A549 (cell line): ENCODE results near the gene MED9. TPM values are rescaled to one million over a fixed set of nuclear protein-coding genes. Genes with fewer than 3 reads are reported as not detected.

Experiments
- ATAC-seq, 2 experiments: fragments of 200-7000 bp in 1 of 2; fragments of >200 bp in 1 of 2; cut with Nextera tagmentation in 1 of 2; cut with Tn5 transposase in 1 of 2; 3 replicates each; pipeline versions ENCODE4 v1.8.0 to v1.9.1; 2018 to 2020; ENCODE audit warnings: mild to moderate bottlenecking in 1 of 2, moderate library complexity in 1 of 2
- CTCF ChIA-PET: fragments of 300-600 bp; sonication (Branson Sonifier 250); formaldehyde crosslinking; extraction: SDS; loops from one replicate; lab custom pipeline; 2021; ENCODE audit warnings: antibody characterized with exemption, inconsistent platforms; lab: Yijun Ruan, JAX
- POLR2A ChIA-PET: fragments of 350-600 bp; formaldehyde crosslinking; extraction: SDS; loops from one replicate; lab custom pipeline; 2021; ENCODE audit warnings: antibody characterized with exemption, inconsistent platforms; lab: Yijun Ruan, JAX
- DNase-seq, 2 experiments: peaks; one replicate each; pipeline versions ENCODE4 v3.0.0 to v3.0.0-alpha.2; 2011 to 2016; ENCODE audit warnings: low read depth in 1 of 2, low spot score in 1 of 2
- FAIRE-seq: peaks from 2 replicates; lab custom pipeline; 2011; peaks lifted over from hg19 to GRCh38; lab: Jason Lieb, UNC
- H3K27ac ChIP-seq, 2 experiments: fragments of >200 bp; sonication (Bioruptor Twin); formaldehyde crosslinking; 3 replicates each; pipeline ENCODE4 v1.5.1; 2016 to 2017
- H3K4me1 ChIP-seq: fragments of >200 bp; sonication (Bioruptor Twin); formaldehyde crosslinking; 3 replicates; pipeline ENCODE4 v1.6.1; 2016
- H3K4me2 ChIP-seq: fragments of >200 bp; sonication (Bioruptor Twin); formaldehyde crosslinking; 3 replicates; pipeline ENCODE4 v1.6.1; 2016
- H3K4me3 ChIP-seq: fragments of >200 bp; sonication (Bioruptor Twin); formaldehyde crosslinking; 3 replicates; pipeline ENCODE4 v1.5.1; 2016
- H3K9me3 ChIP-seq: fragments of >200 bp; sonication (Bioruptor Twin); formaldehyde crosslinking; 3 replicates; pipeline ENCODE4 v1.6.1; 2016
- ATOH8 ChIP-seq: fragments of 250-450 bp; sonication (Bioruptor Pico); IDR thresholded peaks from 2 replicates; pipeline ENCODE4 v1.5.0; 2020; ENCODE audit warnings: low read depth, mild to moderate bottlenecking, moderate library complexity
- BCL3 ChIP-seq: fragments of >200 bp; sonication (Bioruptor Twin); formaldehyde crosslinking; IDR thresholded peaks from 3 replicates; pipeline ENCODE4 v1.6.1; 2016
- CHD2 ChIP-seq: fragments of 150-350 bp; IDR thresholded peaks from 2 replicates; pipeline ENCODE4 v1.6.1; 2014; ENCODE audit warnings: low read length; ENCODE audit not compliant: partially characterized antibody
- CTCF ChIP-seq: fragments of >200 bp; sonication (Bioruptor Twin); formaldehyde crosslinking; IDR thresholded peaks from 3 replicates; pipeline ENCODE4 v1.5.1; 2016
- E2F6 ChIP-seq: IDR thresholded peaks from 2 replicates; pipeline ENCODE4 v1.6.1; 2012; ENCODE audit warnings: low read depth, borderline replicate concordance
- EHF ChIP-seq: fragments of 250-450 bp; sonication (Bioruptor Pico); IDR thresholded peaks from 2 replicates; pipeline ENCODE4 v1.5.0; 2020; ENCODE audit warnings: mild to moderate bottlenecking
- FOSB ChIP-seq: fragments of 250-450 bp; sonication (Bioruptor Pico); IDR thresholded peaks from 2 replicates; pipeline ENCODE4 v1.5.0; 2020; ENCODE audit warnings: mild to moderate bottlenecking, moderate library complexity
- FOSL2 ChIP-seq, 2 experiments: fragments of 450-650 bp in 1 of 2; fragments of >200 bp in 1 of 2; sonication (Bioruptor Twin) in 1 of 2; formaldehyde crosslinking; IDR thresholded peaks; 2 replicates each; pipeline versions ENCODE4 v1.5.0 to v1.6.1; 2016 to 2020; ENCODE audit warnings: mild to moderate bottlenecking in 1 of 2, moderate library complexity in 1 of 2
- HOXB5 ChIP-seq: fragments of 250-450 bp; sonication (Bioruptor Pico); IDR thresholded peaks from 2 replicates; pipeline ENCODE4 v1.5.0; 2020; ENCODE audit warnings: mild to moderate bottlenecking, moderate library complexity
- JUN ChIP-seq, 2 experiments: fragments of >200 bp; sonication (Bioruptor Twin); formaldehyde crosslinking; IDR thresholded peaks; 2 replicates in 1 of 2; 3 replicates in 1 of 2; pipeline ENCODE4 v1.6.1; 2016 to 2017
- KDM1A ChIP-seq: fragments of 200-600 bp; sonication (generic); IDR thresholded peaks from 2 replicates; pipeline ENCODE4 v1.6.1; 2016; ENCODE audit warnings: low read depth, mild to moderate bottlenecking
- MAX ChIP-seq: IDR thresholded peaks from 2 replicates; pipeline ENCODE4 v1.6.1; 2012
- MAZ ChIP-seq: fragments of 150-350 bp; IDR thresholded peaks from 2 replicates; pipeline ENCODE4 v1.6.1; 2014; ENCODE audit warnings: antibody characterized with exemption, low read depth, low read length, borderline replicate concordance
- MYC ChIP-seq: IDR thresholded peaks from 2 replicates; pipeline ENCODE4 v1.6.1; 2012; ENCODE audit warnings: mild to moderate bottlenecking, inconsistent platforms, low read length, improper control_type of control experiment, borderline replicate concordance
- NFE2L2 ChIP-seq: fragments of 150-350 bp; conservative IDR thresholded peaks from 2 replicates; pipeline ENCODE4 v1.6.1; 2014; ENCODE audit warnings: low read length
- PHF8 ChIP-seq: fragments of 200-600 bp; sonication (generic); IDR thresholded peaks from 2 replicates; pipeline ENCODE4 v1.6.1; 2016; ENCODE audit warnings: low read depth, mild to moderate bottlenecking, antibody characterized with exemption, moderate library complexity, borderline replicate concordance
- POLR2A ChIP-seq: IDR thresholded peaks from 2 replicates; pipeline ENCODE4 v1.6.1; 2012; ENCODE audit warnings: mild to moderate bottlenecking, low read length
- POLR2AphosphoS2 ChIP-seq: conservative IDR thresholded peaks from 2 replicates; pipeline ENCODE4 v1.6.1; 2012; ENCODE audit warnings: low read length, improper control_type of control experiment, inconsistent platforms
- RAD21 ChIP-seq, 2 experiments: fragments of >200 bp in 1 of 2; sonication (Bioruptor Twin) in 1 of 2; formaldehyde crosslinking in 1 of 2; IDR thresholded peaks in 1 of 2; conservative IDR thresholded peaks in 1 of 2; 2 replicates in 1 of 2; 3 replicates in 1 of 2; pipeline ENCODE4 v1.6.1; 2012 to 2018; ENCODE audit warnings: inconsistent platforms in 1 of 2
- REST ChIP-seq: fragments of 200-600 bp; sonication (generic); IDR thresholded peaks from 2 replicates; pipeline ENCODE4 v1.6.1; 2016; ENCODE audit warnings: antibody characterized with exemption, mild to moderate bottlenecking, moderate library complexity
- RFX5 ChIP-seq: fragments of 450-650 bp; IDR thresholded peaks from 2 replicates; pipeline ENCODE4 v1.7.1; 2014; ENCODE audit warnings: antibody characterized with exemption, mild to moderate bottlenecking, moderate library complexity
- SMC3 ChIP-seq: fragments of >200 bp; sonication (Bioruptor Twin); formaldehyde crosslinking; IDR thresholded peaks from 3 replicates; pipeline ENCODE4 v1.6.1; 2018; ENCODE audit warnings: inconsistent platforms
- ZFP36 ChIP-seq: fragments of 450-650 bp; IDR thresholded peaks from 2 replicates; pipeline ENCODE4 v1.6.1; 2014; ENCODE audit warnings: borderline replicate concordance; ENCODE audit not compliant: partially characterized antibody
- WGBS: methylation state at CpG from one replicate; pipeline ENCODE4 v1.1.6; 2017; ENCODE audit errors: missing lambda C conversion rate; 5-methylcytosine and 5-hydroxymethylcytosine counted together
- polyA plus RNA-seq, 4 experiments: library from polyadenylated mRNA; depleted of rRNA in 3 of 4; stranded (reverse); fragments of >200 nt; fragmentation: RNase III in 1 of 4; extraction: RNeasy Plus Mini Kit Qiagen cat#74134 plus additional on column Dnase treatment in 1 of 4; gene quantifications; 2 replicates in 3 of 4; 3 replicates in 1 of 4; pipeline ENCODE4 v1.2.3, GENCODE V29; 2011 to 2017

MED9 gene
- polyA plus RNA-seq, 2 of the 4 experiments (the other 2 are of a cell fraction) = 15.2 to 17.4 TPM

GRCh38 chr17:17495536-17496188 lies 18.9 kb downstream of the MED9 start (continued):
- TF ChIP-seq E2F6 (no peak), EHF (CRISPR knock-in tag) (no peak), CHD2 (no peak), PHF8 (no peak), ATOH8 (CRISPR knock-in tag) (no peak), NFE2L2 (no peak), ZFP36 (no peak)

- H3K27ac ChIP-seq = peak within 1 kb of the TSS; percentile 81 to 93
Observed at GRCh38 chr17:17496189-17497064, 19.6 kb downstream of the MED9 start, which contains the start of gene RASD1. RASD1 (minus strand) TSS chr17:17496395; CDS start chr17:17496181, 214 bp downstream.

More at GRCh38 chr17:17496189-17497064, 19.6 kb downstream of the MED9 start, which contains the start of gene RASD1:
- FAIRE-seq (no peak), DNase-seq (peak; percentile 85 to 88), ATAC-seq (peak; percentile 83 to 90)
- WGBS = 8% methylated on average over 55 of the region's 93 CpGs
- Histone ChIP-seq H3K9me3 (no peaks in the 10 kb centered on the region), H3K4me1 (peaks cover 4% of the 10 kb centered on the region; the same call in 2 of the 3 replicates), H3K4me2 (peak within 1 kb of the TSS; percentile 95), H3K4me3 (peak within 1 kb of the TSS; percentile 63)
- ChIA-PET CTCF (interaction anchor here (0.6 to 9.6 kb wide), 91 partner anchors 9 to 498 kb away, joined by 3 to 254 read pairs (median 6); partner anchors contain the start of genes MED9 and PEMT), POLR2A (interaction anchor here (0.5 to 2.1 kb wide), 30 partner anchors 11 to 423 kb away, joined by 3 to 22 read pairs (median 5); partner anchors contain the start of gene PEMT)
- peak; percentile 69 to 94 for TF ChIP-seq RAD21 (conservative IDR thresholded peaks at IDR 0.05 in 1 of 2, IDR thresholded peaks at IDR 0.05 in 1 of 2)
- TF ChIP-seq MAZ = 0 out of 2 replicates have a peak, but pooled peaks have one; percentile 59
- 0 out of 2 replicates have a peak, but pooled peaks have one; percentile 26 for TF ChIP-seq MAX
- TF ChIP-seq POLR2A = peak; percentile 76
- TF ChIP-seq PHF8 = 0 out of 2 replicates have a peak, but pooled peaks have one; percentile 35
- no peak for TF ChIP-seq FOSL2 (IDR thresholded peaks at IDR 0.05)
- TF ChIP-seq FOSL2 (CRISPR knock-in tag; IDR thresholded peaks at IDR 0.05) = peak; percentile 32; the same call in 1 of the 2 replicates
- TF ChIP-seq HOXB5 (CRISPR knock-in tag) = no peak
- TF ChIP-seq REST = no peak
- no peak for TF ChIP-seq KDM1A
- TF ChIP-seq CTCF = peak; percentile 98
- 0 out of 2 replicates have a peak, but pooled peaks have one; percentile 19 for TF ChIP-seq RFX5
- 0 out of 2 replicates have a peak, but pooled peaks have one; percentile 29 for TF ChIP-seq MYC
- TF ChIP-seq SMC3 = peak; percentile 99
- no peak for TF ChIP-seq FOSB
- 0 out of 2 replicates have a peak, but pooled peaks have one; percentile 69 for TF ChIP-seq POLR2AphosphoS2
- TF ChIP-seq JUN (IDR thresholded peaks at IDR 0.05) = peak in 1 of 2 experiments; percentile 75; a peak in 2 of 5 replicates
- 0 out of 3 replicates have a peak, but pooled peaks have one; percentile 58 for TF ChIP-seq BCL3
